Testis (tissue), 2 donors: ENCODE measurements around the gene E2F3.

Experiments used
- CTCF ChIP-seq, 3 experiments: fragments of 450-650 bp in 2 of 3; fragments of 200-600 bp in 1 of 3; sonication (generic) in 1 of 3; IDR thresholded peaks; one replicate each; pipeline ENCODE4 v1.5.1; 2016 to 2019; ENCODE audit warnings: antibody characterized with exemption in 3 of 3, mild to moderate bottlenecking in 2 of 3, moderate library complexity in 1 of 3
- POLR2A ChIP-seq: fragments of 450-650 bp; IDR thresholded peaks from one replicate; pipeline ENCODE4 v1.6.1; 2017; ENCODE audit warnings: antibody characterized with exemption, mild to moderate bottlenecking, moderate library complexity

GRCh38 chr6:20414711-20415110, 13.0 kb downstream of the E2F3 start:
- TF ChIP-seq CTCF (IDR thresholded peaks at IDR 0.05) = no peak
- TF ChIP-seq POLR2A = no peak
